HG03432 (cell line): Measurements from ENCODE around the gene SHMT2.

ENCODE experiments used
- ATAC-seq: cut with Tn5 transposase; IDR thresholded peaks from one replicate; pipeline ENCODE4 v1.9.1; 2021; ENCODE audit warnings: mild to moderate bottlenecking, moderate library complexity; ENCODE audit not compliant: unreplicated experiment

SHMT2 gene

DNA sequence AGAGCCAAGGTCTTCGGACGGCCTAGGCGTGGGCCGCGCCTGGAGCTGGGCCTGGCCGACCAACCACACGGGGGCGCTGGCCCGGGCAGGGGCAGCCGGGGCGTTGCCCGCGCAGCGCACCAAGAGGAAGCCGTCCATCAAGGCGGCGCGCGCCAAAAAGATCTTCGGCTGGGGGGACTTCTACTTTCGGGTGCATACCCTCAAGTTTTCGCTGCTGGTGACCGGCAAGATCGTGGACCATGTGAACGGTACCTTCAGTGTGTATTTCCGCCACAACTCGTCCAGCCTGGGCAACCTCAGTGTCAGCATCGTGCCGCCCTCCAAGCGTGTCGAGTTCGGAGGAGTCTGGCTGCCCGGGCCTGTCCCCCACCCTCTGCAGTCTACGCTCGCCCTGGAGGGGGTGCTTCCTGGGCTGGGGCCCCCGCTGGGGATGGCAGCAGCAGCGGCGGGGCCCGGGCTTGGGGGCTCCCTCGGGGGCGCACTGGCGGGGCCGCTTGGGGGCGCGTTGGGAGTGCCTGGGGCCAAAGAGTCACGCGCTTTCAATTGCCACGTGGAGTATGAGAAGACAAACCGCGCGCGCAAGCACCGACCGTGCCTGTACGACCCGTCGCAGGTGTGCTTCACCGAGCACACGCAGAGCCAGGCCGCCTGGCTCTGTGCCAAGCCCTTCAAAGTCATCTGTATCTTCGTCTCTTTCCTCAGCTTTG is 4.4 kb upstream of the SHMT2 start:
- no peak for ATAC-seq

DNA sequence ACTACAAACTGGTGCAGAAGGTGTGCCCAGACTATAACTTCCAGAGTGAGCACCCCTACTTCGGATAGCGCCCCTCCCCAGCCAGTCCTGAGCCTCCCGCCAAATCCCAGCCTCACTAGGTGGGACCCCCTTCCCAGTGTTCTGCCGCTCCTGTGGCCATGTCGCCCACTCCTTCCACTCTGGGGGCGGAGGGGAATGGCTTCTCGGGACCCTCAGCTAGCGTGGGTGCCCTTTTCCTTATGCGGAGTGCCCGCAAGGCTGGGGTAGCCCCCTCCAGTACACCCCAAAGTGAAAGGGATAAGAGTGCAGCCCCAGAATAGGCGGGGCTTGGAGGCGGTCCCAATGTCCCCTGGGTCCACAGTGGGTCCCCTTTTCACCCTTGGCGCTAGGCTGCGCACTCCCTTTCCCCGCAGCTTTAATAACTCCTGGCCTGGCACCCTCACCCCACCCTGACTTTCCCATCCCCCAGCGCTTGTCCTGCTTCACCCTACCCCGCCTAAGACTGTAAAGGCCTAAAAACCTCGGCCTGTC is 3.8 kb upstream of the SHMT2 start:
- no peak for ATAC-seq

DNA sequence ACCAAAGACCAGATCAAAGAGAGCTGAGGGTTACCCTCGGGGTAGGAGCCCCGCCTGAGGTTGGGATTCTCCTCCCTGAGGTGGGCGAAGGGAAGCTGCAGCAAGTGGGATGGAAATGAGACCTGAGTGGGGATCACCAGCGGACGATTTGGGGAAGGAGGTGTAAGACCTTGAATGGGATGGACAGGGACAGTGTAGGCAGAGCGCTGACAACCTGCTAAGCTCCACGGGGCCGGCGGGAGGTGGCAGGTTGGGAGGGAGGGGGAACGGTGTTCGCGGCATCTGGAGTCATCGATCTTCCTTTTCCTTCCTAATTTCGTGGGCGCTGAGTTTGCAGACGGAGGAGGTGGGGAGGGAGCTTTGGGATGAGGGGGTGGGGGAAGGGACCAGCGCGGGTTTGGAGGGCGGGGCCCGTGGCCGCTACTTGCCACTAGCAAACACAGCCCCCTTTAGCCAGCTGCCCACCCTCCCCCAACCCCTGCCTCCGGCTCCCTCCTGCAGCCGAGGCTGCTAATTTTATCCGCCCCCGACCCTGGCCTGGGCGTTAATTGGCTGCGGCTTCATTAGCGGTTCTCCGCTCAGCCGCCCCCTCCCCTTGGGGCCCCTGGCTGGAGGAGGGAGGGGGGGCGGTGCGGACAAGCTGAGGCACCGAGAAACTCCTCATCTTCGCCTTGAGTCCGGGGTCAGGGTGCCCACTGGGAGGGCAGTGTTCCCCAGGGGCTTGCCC is 2.8 kb upstream of the SHMT2 start:
- ATAC-seq = no peak

- no peak for ATAC-seq
These were observed 2.0 kb upstream of the SHMT2 start for GRCh38 chr12:57227315-57228115.

- ATAC-seq = peak; percentile 7
These were observed 371 bp upstream of the SHMT2 start for GRCh38 chr12:57229046-57229633.

DNA sequence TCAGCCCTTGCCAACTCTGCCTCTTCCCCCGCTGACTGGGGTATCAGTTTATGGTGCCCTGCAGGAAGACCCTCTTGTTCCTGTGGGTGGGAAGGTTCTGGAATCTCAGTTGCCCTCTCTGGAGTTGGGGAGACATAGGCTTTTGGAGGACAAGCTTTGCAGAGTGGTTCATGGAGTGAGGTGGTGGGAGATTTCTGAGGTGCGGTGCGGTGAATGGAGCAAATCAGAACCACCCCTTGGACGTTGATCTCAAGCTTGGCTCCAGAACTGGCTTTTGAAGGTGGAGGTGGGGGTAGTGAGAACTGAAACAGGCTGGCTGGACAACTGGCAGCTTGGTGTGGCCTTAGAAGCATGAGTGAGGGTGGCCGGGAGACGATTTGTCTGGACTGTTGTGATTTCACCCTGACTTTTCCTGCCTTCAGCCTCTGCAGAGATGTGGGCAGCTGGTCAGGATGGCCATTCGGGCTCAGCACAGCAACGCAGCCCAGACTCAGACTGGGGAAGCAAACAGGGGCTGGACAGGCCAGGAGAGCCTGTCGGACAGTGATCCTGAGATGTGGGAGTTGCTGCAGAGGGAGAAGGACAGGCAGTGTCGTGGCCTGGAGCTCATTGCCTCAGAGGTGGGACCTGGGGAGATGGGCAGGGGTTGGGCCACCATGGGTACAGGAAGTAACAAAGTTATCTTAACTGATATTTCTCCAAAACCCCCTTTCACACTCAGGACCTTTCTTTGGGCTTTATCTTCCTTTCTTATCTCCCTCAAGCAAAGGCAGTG is 1.1 kb downstream of the SHMT2 start:
- no peak for ATAC-seq

DNA sequence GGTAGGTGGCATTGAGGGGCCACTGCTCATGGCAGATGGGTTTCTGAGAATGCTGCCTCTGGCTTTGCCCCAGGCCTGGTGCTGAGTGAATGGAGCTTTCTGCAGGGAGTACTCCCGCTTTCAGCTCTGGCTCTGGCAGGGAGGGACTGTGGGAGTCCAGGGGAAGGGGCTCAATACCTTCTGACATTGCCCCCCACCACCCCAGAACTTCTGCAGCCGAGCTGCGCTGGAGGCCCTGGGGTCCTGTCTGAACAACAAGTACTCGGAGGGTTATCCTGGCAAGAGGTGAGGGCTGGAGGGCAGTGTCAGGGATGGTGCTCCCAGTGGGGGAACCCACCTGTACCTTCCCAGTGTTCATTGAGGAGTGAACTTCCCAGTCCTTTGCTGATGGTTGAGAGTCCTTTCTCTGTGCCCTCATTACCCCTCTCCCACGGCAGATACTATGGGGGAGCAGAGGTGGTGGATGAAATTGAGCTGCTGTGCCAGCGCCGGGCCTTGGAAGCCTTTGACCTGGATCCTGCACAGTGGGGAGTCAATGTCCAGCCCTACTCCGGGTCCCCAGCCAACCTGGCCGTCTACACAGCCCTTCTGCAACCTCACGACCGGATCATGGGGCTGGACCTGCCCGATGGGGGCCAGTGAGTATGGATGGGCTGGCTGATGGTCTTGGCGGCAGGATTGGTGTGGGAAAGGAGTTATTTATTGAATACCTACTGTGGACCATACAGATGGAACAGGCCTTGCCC is 1.9 kb downstream of the SHMT2 start:
- no peak for ATAC-seq

DNA sequence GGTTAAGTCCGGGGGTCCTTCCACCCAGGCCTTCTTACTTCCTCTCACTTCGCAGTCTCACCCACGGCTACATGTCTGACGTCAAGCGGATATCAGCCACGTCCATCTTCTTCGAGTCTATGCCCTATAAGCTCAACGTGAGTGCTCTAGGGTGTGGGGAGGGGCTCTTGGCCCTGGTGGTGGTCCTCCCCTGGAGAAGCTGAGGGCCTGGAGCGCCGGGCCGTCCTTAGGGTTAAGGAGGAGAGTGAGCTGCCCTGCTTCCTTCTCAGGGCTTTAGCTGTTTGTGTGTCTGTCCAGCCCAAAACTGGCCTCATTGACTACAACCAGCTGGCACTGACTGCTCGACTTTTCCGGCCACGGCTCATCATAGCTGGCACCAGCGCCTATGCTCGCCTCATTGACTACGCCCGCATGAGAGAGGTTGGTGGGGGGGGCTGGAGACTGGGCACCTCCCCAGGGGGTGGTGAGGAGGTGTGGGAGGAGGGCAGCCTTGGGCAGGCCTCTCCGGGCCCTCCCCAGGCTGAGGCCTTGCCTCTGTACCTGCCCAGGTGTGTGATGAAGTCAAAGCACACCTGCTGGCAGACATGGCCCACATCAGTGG is 2.7 kb downstream of the SHMT2 start:
- no peak for ATAC-seq

- no peak for ATAC-seq
These were observed 4.1 kb downstream of the SHMT2 start for GRCh38 chr12:57233357-57234232.

DNA sequence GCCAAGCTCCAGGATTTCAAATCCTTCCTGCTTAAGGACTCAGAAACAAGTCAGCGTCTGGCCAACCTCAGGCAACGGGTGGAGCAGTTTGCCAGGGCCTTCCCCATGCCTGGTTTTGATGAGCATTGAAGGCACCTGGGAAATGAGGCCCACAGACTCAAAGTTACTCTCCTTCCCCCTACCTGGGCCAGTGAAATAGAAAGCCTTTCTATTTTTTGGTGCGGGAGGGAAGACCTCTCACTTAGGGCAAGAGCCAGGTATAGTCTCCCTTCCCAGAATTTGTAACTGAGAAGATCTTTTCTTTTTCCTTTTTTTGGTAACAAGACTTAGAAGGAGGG is 4.7 kb downstream of the SHMT2 start:
- ATAC-seq = no peak

DNA sequence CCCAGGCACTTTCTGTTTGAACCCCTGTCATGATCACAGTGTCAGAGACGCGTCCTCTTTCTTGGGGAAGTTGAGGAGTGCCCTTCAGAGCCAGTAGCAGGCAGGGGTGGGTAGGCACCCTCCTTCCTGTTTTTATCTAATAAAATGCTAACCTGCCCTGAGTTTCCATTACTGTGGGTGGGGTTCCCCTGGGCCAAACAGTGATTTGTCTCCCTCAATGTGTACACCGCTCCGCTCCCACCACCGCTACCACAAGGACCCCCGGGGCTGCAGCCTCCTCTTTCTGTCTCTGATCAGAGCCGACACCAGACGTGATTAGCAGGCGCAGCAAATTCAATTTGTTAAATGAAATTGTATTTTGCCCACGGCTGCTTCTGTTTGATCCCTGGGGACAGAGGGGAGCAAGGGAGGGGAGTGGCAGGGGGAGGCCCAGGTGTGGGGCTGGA is 5.1 kb downstream of the SHMT2 start:
- ATAC-seq = no peak

GRCh38 chr12:57235017-57235727 is 5.7 kb downstream of the SHMT2 start:
- no peak for ATAC-seq

DNA sequence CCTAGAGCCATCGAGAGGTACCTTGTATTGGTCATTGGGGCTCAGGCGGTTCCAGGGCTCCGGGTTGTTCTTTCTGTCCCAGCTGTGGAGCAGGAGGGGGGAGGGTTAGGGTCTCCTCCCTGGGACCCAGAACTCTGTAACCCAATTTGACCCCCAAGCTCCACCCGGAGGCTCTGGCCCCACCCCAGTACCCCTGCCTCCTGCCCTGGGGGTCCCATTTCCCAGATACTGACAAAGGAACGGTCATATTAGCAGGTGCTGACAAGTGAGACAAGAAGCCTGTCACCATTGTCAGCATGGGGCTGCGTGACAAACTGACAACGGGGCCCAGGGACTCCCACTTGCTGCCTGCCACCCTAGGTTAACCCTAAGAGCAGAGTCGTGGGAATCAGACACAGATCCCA is 6.2 kb downstream of the SHMT2 start:
- no peak for ATAC-seq

GRCh38 chr12:57236201-57236924 is 6.9 kb downstream of the SHMT2 start:
- no peak for ATAC-seq

DNA sequence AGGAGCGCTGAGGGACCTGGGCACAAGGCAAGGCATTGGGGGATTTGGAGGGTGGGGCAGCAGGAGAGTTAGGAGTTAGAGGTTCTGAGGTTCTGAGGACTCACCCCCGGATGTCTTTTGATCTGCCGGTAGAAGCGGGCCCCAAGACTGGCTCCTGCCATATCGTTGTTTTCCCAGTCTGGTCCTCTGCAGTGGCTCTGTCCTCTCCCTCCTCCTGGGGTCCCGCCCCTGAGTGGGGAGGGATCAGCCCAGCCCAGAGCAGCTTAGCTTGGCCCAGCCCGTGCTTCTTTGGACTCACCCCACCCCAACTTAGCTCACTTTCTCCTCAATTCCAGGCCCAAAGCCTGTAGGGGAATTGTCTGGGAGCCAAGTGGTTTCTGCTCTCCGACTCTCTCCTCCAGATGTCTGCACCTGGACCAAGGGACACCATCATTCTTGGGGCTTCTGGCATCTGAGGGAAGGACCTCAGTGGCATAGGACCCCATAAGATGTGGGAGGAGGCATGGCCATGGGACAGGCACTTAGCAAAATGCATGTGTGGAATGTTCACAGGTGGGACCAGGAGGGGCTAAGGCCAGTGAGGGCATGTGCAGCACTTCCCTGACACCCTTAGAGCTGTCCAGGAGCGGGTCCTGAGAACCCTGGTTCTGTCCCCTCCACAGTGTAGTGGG is 7.5 kb downstream of the SHMT2 start:
- ATAC-seq = no peak

DNA sequence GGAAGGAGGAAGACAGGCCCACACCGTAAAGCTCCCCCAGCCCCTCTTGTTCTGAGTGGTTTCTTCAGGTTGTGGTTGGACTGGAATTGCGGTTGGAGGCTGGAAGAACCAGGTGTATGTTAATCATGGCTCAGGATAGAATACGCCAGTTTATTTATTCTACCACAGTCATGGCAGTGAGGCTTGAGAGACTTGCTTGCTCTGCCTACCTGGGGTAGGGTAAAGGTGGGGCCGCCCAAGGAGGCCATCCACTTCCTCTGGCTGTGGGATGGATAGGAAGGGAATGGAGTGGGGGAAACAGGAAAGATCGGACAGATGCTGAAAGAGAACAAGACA is 8.1 kb downstream of the SHMT2 start:
- ATAC-seq = no peak
